Body of pancreas (tissue), 4 donors: Measurements from ENCODE around the gene SLC12A6. TPM values are rescaled to one million over a fixed set of nuclear protein-coding genes. Genes with fewer than 3 reads are reported as not detected.
A peak's percentile ranks its signal among the peaks of the same experiment; 100 is the strongest.

ENCODE experiments used
- ATAC-seq: fragments of 150-250 bp; one replicate; pipeline ENCODE4 v1.9.1; 2016
- DNase-seq, 4 donors: peaks; one replicate each; pipeline ENCODE4 v3.0.0-alpha.2; 2019
- H3K27ac ChIP-seq, 4 donors: fragments of 200-600 bp; sonication (generic); 1 replicate in 3 of 4; 2 replicates in 1 of 4; pipeline versions ENCODE4 v1.5.1 to v1.6.1; 2016 to 2019; ENCODE audit warnings: mild to moderate bottlenecking in 1 of 4, mixed read lengths in 1 of 4, moderate library complexity in 1 of 4
- H3K27me3 ChIP-seq, 2 donors: fragments of 200-600 bp; sonication (generic); one replicate each; pipeline ENCODE4 v1.6.0; 2016; ENCODE audit warnings: mild to moderate bottlenecking in 1 of 2
- H3K36me3 ChIP-seq, 2 donors: fragments of 200-600 bp; sonication (generic); replicated peaks in 1 of 2; 2 replicates each; pipeline ENCODE4 v1.5.1; 2016; ENCODE audit warnings: low read depth in 2 of 2; ENCODE audit not compliant: insufficient read depth in 1 of 2
- H3K4me1 ChIP-seq: fragments of 200-600 bp; sonication (generic); one replicate; pipeline ENCODE4 v1.6.0; 2016
- H3K4me3 ChIP-seq, 2 donors: fragments of 200-600 bp; sonication (generic); 1 replicate in 1 of 2; 2 replicates in 1 of 2; pipeline ENCODE4 v1.5.1; 2016 to 2019
- H3K9me3 ChIP-seq, 3 donors: fragments of 200-600 bp; sonication (generic); 1 replicate in 2 of 3; 2 replicates in 1 of 3; pipeline ENCODE4 v1.5.1; 2016
- CTCF ChIP-seq, 7 experiments: fragments of 450-650 bp in 4 of 7; fragments of 200-600 bp in 3 of 7; sonication (generic) in 3 of 7; IDR thresholded peaks; one replicate each; pipeline ENCODE4 v1.5.1; 2016 to 2019; ENCODE audit warnings: antibody characterized with exemption in 7 of 7
- POLR2A ChIP-seq, 3 donors: fragments of 450-650 bp; IDR thresholded peaks; one replicate each; pipeline ENCODE4 v1.6.1; 2016; ENCODE audit warnings: antibody characterized with exemption in 3 of 3, mild to moderate bottlenecking in 2 of 3
- WGBS, 2 donors: methylation state at CpG; one replicate each; pipeline ENCODE4 v1.1.5; 2017; 5-methylcytosine and 5-hydroxymethylcytosine counted together
- intact Hi-C: fragments of 100-400 bp; cut with DNase I; formaldehyde crosslinking; loops from one replicate; pipeline ENCODE4 v1.15.1; 2023
- total RNA-seq, 2 donors: library from RNA; depleted of rRNA; stranded (reverse); fragments of >200 nt; gene quantifications; one replicate each; pipeline ENCODE4 v1.1.0, GENCODE V29; 2016

SLC12A6 gene
- total RNA-seq, 2 donors from 2014 or later: 15.0 to 16.2 TPM

GRCh38 chr15:34243226-34243625, 94.4 kb downstream of the SLC12A6 start:
- H3K9me3 ChIP-seq: no peaks in the 10 kb centered on the region
- 78% methylated on average over 3 of the region's 3 CpGs for whole genome bisulfite sequencing, 2 donors
- H3K36me3 ChIP-seq: no peaks in the 10 kb centered on the region
- H3K4me1 ChIP-seq: no peaks in the 10 kb centered on the region
- TF ChIP-seq CTCF (IDR thresholded peaks at IDR 0.05) (no peak), POLR2A (IDR thresholded peaks at IDR 0.05) (no peak)
- DNase-seq: no peak
- H3K27ac ChIP-seq: no peak overlapping the region
- ATAC-seq: no peak
- H3K27me3 ChIP-seq: no peaks in the 10 kb centered on the region
- intact Hi-C loops: no loop called here
- H3K4me3 ChIP-seq: no peak overlapping the region

- intact Hi-C loops: no loop called here
- H3K27ac ChIP-seq: no peak overlapping the region
- H3K4me1 ChIP-seq: no peaks in the 10 kb centered on the region
- no peaks in the 10 kb centered on the region for H3K9me3 ChIP-seq
- no peaks in the 10 kb centered on the region for H3K27me3 ChIP-seq
- H3K4me3 ChIP-seq: no peak overlapping the region
- no peak for ATAC-seq
- TF ChIP-seq CTCF (IDR thresholded peaks at IDR 0.05) (no peak), POLR2A (IDR thresholded peaks at IDR 0.05) (no peak)
- DNase-seq: no peak
- 78 to 84% methylated on average over 4 of the region's 4 CpGs for WGBS, 2 donors
- H3K36me3 ChIP-seq: peaks cover 0 to 4% of the 10 kb centered on the region in 2 donors
Observed at GRCh38 chr15:34242331-34242710, 95.3 kb downstream of the SLC12A6 start.

- intact Hi-C loops: no loop called here
Observed at GRCh38 chr15:34241376-34242330, 95.9 kb downstream of the SLC12A6 start.

GRCh38 chr15:34240537-34240936, 97.0 kb downstream of the SLC12A6 start:
- WGBS, 2 donors: 82 to 88% methylated on average over 3 of the region's 3 CpGs
- ATAC-seq: no peak
- no peak for DNase-seq
- no peaks in the 10 kb centered on the region for H3K4me1 ChIP-seq
- H3K27me3 ChIP-seq: no peaks in the 10 kb centered on the region
- no peak overlapping the region for H3K4me3 ChIP-seq
- peaks cover 0 to 4% of the 10 kb centered on the region in 2 donors for H3K36me3 ChIP-seq
- intact Hi-C loops: no loop called here
- no peaks in the 10 kb centered on the region for H3K9me3 ChIP-seq
- H3K27ac ChIP-seq: no peak overlapping the region
- TF ChIP-seq POLR2A (IDR thresholded peaks at IDR 0.05) (no peak), CTCF (IDR thresholded peaks at IDR 0.05) (no peak)

More at GRCh38 chr15:34241376-34242330, 95.9 kb downstream of the SLC12A6 start:
- no peaks in the 10 kb centered on the region for H3K27me3 ChIP-seq
- no peaks in the 10 kb centered on the region for H3K9me3 ChIP-seq
- peak; percentile 55 for ATAC-seq
- no peak overlapping the region for H3K4me3 ChIP-seq
- DNase-seq: peak; percentile 19 to 47 (median 28)
- no peak overlapping the region for H3K27ac ChIP-seq
- TF ChIP-seq POLR2A (IDR thresholded peaks at IDR 0.05): no peak
- peak; percentile 20 to 79 (median 58) for TF ChIP-seq CTCF (IDR thresholded peaks at IDR 0.05)
- H3K36me3 ChIP-seq: peaks cover 0 to 4% of the 10 kb centered on the region in 2 donors
- WGBS, 2 donors: 26 to 46% methylated on average over 1 of the region's 1 CpG
- no peaks in the 10 kb centered on the region for H3K4me1 ChIP-seq
